Activated T-helper 1 cell treated with anti-CD3 and anti-CD28 coated beads, Interleukin-2, amount 50 U/mL, for 16 hours (primary cell): Measurements from ENCODE around the gene BBS12.
"Not testable (repeated sequence)": the region's sequence is repeated elsewhere in the genome, so short reads cannot be mapped to it uniquely, and the experiment has no call there.

Experiments
- DNase-seq, 2 donors: peaks; one replicate each; pipeline ENCODE4 v3.0.0-alpha.2; 2020; ENCODE audit warnings: low read depth in 1 of 2, low spot score in 1 of 2

BBS12 gene

DNA sequence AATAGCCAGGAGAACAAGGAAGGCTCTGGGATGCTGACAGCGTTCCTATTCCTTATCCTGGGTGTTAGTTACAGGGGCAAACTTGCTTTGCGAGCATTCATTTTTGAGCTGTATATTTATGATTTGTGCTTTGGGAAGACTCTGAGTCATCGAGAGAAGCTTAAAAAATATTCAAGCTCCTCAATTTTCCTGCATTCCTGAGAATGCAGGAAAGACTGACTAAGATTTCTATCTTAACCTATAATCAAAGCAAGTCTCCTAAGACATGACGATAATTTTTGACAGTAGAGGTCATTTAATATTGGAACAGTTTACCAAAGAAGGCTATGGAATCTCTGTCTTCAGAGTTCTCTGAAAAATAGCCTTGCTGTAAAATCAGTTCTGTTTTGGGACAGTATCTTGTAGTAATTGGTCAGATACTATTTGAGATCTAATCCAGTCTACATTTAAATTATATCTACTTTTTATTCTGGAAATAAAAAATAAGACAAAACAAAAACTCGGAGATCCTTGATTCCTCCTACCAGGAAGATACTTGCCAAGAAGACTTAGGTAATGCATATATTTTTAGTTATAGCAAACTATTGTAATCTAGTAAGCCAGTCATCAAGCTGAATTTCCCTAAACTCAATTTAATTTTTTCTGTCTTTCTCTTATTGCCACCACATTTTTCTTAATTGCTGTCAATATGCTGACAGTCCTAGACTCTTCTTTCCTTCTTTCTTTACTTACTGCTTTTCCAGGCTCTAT lies 31.7 kb downstream of the BBS12 start:
- DNase-seq = no peak

DNA sequence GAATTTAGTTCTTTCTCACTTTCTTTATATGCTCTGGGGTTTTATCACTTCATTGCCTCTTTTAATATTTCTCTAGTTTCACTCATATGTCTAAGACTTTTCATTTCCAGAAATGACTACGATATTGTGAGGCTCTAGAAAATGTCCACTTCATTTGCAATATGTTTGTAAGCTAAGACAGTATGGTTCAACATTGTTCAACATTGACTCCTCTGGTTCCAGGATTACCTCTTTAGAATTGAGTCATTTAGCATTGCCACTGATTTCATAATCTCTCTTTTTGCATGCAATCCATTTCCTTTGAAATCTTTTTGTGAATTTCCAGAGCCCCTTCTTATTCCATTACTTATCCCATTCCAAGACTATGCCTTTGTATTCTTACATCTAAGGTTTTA lies 32.3 kb downstream of the BBS12 start:
- no peak for DNase-seq

DNA sequence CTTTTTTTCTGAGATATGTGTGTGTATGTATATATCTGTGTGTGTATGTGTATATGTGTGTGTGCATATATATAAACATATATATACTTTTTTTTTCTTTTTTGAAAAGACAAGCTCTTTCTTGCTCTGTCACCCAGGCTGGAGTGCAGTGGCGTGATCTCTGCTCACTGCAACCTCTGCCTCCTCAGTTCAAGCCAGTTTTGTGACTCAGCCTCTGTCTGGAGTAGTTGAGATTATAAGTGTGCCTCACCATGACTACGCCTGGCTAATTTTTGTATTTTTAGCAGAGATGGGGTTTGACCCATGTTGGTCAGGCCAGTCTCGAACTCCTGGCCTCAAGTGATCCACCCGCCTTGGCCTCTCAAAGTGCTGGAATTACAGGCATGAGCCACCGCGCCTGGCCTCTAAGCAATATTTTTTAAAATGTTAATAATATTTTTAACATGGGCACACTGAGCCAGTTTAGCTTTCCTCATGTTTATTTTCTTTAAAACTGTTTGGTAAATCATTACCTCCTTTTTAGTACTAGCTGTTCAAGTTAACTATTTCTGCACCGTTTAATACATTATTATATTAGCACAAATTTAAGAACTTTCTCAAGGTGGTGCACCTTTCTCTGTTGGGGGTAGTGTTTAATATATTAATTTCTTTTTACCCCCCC lies 33.3 kb downstream of the BBS12 start:
- no peak for DNase-seq

DNA sequence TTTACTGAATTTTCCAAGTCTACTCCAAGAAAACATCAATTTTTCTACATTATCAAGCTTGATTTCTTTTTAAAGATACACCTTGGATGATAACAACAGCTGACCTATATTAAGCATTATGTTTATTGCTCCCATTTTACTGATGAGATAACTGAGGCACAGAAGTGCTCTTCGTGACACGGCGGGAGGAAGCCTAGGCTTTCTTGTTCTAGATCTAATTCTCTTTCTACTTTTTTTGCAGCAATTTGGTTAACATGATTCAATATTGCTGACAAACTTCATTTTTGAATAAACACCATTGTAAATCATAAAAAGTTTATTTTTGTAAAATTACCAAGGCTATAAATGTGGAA lies 33.8 kb downstream of the BBS12 start:
- no peak for DNase-seq

DNA sequence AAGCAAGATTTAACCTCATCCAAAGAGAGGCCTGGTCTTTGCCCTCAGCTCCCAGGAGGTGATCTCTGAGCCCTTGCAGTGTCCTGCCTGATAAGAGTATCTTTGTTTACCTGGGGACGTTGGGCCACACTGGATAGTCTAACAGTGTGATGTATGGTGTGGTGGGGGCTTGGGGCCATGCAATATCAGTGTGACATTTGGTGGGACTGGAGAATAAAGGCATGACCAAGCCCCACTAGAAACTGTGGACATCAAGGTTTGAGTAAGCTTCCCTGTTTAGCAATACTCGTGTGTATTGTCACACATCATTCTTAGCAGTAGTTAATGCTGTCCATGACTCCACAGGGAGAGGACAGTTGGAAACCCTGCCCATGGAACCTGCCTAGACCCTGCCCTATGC lies 34.4 kb downstream of the BBS12 start:
- no peak for DNase-seq

DNA sequence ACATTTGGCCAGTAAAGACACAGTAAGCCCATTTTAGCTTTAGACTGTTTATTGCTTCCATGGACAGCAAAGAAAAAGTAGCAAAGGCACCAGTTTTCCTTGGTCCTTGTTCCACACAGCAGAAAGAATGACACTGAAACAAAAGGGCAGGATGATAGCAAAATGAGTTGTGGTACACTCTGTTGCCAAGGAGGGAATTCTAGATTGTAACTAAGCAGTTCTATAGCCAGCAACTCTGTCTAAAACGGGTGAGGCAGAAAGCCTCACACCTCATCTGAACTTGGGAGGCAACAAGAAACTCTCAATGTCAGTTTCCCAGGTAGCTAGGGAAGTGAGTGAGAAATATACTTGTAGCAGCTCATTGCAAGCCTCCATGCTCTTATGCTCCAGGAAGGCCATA lies 39.2 kb downstream of the BBS12 start:
- DNase-seq = no peak

DNA sequence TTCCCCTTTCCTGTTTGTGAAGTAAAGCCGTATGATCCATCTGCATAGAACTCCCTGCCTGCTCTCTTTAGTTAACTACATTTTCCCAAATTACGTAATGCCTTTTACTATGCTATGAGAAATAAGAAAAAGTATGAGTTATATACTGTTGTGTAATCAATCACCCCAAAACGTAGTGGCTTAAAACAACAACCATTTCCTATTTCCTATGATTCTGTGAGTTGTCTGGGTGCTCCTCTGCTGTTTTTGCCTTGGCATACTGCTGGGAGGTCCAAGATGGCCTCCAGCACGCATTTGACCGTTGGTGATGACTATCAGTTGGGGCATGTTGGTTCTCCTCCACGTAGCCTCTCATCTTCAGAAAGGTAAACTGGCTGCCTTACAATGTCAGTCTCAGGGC lies 39.8 kb downstream of the BBS12 start:
- no peak for DNase-seq

DNA sequence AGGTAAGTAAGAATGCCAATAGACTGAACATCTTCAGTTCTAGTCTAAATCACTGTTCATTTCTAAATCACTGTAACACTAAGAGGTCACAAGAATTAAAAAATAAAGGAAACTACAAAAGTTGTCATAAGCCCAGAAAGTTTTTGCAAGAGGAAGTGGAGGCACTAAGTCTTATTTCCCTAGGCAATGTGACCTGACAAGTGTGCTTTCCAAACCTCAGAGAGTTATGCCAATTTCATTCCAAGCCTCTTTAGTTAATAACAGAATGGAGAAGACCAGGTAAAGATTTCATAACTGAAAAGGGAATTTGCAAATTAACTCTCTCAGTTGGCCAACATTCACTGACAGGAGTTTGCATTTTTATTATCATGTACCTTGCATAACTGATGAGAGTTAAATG lies 40.5 kb downstream of the BBS12 start:
- DNase-seq = no peak

DNA sequence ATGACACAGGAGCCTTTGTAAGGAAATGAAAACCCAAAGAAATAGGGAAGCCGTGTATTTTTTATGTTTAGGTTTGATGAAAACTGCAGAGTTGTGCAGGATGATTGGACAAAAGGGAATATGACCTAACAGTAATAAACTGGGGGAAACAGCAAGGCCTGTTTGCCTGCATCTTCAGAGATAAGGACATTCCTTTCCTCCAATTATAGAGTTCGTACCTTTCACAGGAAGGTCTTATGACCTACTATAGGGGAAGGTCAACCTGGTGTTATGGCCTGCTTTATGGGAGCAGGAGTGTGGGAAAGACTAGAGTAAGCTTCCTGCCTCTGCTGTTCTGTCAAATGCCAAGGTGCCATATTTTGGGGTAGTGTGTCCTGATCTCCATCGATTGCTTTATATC lies 42.5 kb downstream of the BBS12 start:
- DNase-seq = no peak

DNA sequence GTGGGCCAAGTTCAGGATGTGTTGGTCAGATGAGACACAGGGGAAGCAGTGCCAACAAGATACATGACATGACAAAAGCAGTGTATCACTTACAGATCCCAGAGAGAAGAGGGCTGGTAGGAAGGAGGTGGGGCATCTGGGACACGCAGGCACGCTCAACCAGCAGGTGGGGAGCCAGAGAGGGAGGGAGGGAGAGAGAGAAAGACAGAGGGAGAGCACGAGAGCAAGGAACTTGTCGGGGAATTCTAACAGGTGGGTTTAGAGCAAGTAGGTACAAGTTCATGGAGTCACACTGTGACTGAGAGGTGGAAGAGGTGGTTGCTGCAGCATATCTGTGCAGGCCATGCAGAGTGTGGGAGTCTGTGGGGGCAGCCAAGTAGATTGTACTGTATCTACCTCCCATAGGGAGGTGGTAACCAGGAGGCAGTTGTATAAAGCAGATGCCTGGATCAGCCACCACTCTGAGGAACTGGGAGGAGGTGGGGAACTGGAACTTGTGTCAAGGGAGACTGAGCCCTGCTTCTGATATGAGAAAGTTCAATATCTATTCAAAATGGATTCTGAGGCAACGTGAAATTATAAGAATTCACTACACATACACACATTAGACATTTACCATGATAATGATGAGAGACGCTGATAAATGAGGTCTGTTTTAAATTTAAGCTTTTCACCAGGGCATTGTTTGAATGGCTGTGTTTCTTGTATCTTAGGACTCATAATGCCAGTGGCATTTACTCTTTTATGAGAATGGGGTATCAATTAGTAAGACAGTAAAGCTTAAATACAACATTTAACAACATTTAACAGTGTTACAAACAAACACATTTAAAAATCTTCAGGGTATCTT lies 43.7 kb downstream of the BBS12 start:
- no peak for DNase-seq

DNA sequence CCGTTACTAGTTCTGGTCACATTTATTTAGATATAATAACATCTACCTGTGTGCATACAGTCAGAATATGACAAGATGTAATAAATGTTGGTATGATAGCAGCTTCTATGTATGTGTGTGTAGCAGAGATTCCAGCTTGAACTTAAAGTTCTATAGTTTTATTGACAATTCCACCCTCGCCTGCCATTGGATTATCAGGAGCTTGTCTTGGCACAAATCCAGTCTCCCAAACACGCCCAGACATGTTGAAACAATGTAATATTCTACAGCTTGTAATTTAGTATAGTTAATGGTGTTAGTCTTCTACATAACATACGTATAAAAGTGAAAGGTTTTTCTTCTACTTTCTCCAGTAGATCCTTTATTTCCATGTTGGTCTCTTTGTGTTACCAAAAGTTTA lies 44.4 kb downstream of the BBS12 start:
- DNase-seq = no peak

DNA sequence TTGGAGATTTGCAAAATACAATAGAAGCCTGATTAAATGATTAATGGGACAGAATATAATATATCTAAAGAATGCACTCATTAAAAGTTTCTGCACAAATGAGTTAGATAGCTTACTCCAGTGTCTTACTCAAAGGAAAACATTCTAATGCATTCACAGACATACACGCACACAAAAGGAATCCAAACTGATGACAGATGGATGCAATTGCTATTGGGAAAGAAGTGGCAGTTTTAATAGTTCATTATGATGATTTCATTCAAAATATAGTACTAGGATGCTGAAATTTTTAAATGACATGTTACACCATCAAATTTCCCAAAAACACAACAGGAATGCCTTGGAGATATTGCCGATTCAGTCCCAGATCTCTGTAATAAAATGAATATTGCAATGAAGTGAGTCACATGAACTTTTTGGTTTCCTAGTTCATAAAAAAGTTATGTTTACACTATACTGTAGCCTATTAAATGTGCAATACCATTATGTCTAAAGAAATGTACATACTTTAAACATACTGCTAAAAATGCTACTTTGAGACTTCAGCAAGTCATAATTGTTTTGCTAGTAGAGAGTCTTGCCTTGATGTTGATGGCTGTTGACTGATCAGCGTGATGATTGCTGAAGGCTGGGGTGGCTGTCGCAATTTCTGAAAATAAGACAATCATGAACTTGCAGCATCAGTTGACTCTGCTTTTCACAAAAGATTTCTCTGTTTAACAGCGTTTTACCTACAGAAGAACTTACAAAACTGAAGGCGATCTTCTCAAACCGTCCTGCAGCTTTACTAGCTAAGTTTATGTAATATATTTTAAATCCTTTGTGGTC lies 45.6 kb downstream of the BBS12 start:
- DNase-seq = no peak

DNA sequence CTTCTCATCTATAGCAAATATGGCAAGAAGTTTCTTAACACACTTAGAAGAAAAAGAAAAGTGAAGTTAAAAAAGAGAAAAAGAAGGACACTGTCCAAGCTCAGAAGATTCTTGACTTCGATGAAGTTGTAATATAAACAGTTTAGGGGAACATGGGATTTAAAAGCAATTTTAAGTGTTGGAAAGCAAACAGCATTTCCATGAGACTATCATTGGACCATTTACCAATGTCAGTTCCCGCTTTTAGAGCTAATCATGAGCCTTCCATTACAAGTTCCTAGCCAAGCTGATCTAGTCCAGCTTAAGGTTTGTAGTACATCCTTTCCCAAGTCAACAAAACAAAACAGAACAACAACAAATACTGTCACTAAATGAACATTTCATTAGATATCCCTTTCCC lies 49.0 kb downstream of the BBS12 start:
- DNase-seq = no peak

DNA sequence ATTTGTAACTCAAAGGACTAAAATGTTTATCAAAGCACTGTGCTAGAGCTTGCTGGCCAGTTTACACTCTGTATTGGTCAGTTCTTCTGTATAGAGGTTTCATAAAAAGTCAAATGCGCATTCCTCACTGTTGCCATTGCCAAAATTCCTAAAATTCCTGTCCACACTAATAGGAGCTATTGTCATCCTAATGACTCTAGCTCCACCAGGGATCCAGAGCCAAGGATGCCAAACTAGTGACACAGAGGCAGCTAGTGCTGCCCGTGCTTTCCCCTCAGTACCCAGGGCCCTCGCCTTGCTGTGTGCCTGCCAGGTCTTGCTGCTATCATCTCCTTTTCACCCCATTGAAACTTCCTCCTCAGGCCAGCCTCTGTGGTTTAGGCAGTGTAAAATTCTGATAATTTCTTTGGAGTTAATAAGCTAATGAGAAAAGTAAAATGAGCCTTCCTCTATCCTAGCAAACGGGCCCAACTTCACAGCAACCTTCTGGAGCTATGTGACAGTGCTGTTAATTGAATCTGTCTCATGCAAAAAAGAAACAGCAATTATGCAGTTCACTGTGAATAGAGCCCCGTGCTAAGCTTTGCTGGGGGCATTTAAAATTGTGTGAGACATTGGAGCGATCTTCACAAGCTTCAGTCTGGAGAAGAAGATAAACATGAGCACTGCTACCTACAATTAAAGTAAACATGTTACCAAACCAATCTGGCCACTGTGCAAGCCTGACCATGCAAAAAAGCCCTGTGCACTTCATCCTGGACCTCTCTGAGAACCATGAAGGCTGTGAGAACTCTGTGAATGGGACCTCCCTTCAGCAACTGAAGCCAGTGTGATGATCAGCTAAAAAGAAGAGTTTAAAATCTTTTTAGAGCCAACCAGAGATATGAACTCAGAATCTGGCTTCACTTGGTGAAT lies 51.1 kb downstream of the BBS12 start:
- no peak for DNase-seq

DNA sequence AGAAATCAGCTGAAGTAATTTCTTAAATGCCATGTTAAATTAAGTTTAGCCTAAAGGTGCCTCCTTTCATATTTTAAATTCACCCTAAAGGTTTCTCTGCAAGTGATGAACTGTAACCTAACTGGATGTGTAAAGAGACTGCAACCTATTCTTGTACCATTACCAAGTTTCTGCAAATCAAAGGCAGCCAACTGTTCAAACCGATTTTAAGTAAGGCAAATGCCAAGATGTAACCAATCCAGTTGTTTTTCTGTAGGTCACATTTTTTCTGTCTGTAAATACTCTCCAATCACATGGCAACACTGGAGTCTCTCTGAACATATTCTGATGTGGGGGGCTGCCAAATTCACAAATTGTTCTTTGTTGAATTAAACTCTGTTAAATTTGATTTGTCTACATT lies 51.8 kb downstream of the BBS12 start:
- no peak for DNase-seq

DNA sequence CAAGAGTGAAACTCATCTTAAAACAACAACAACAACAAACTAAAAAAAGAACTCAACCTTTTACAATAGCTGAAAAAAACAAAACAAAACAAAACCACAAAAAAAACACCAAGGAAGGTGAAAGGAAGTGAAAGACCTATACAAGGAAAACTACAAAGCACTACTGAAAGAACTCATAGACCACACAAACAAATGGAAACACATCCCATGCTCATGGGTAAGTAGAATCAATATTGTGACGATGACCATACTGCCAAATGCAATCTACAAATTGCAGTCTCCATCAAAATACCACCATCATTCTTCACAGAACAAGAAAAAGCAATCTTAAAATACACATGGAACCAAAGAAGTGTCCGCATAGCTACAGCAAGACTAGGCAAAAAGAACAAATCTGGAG lies 52.6 kb downstream of the BBS12 start:
- no peak for DNase-seq

DNA sequence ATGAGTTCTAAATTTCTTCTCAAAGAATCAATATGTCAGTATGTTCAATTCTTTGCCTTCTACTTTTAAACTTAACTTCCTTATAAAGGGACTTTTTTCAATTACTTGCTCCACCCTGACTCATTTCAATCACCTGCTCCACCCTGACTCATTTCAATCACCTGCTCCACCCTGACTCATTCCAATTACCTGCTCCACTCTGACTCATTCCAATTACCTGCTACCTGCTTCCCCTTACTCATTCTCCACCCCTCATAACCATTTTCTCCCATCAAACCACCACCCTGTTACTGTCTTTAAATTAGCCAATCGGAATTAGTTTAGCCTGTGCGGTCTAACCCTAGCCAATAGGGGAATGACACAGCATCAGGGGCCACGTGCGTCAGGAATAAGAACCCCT lies 53.8 kb downstream of the BBS12 start:
- DNase-seq = not testable (repeated sequence)

DNA sequence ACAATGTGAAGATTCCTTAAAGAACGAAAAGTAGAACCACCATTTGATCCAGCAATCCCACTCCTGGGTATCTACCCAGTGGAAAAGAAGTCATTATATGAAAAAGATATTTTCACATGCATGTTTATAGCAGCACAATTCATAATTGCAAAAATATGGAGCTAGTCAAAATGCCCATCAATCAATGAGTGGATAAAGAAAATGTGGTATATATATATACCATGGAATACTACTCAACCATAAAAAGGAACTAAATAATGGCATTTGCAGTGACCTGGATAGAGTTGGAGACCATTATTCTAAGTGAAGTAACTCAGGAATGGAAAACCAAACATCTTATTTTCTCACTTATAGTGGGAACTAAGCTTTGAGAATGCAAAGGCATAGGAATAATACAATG lies 54.4 kb downstream of the BBS12 start:
- not testable (repeated sequence) for DNase-seq

DNA sequence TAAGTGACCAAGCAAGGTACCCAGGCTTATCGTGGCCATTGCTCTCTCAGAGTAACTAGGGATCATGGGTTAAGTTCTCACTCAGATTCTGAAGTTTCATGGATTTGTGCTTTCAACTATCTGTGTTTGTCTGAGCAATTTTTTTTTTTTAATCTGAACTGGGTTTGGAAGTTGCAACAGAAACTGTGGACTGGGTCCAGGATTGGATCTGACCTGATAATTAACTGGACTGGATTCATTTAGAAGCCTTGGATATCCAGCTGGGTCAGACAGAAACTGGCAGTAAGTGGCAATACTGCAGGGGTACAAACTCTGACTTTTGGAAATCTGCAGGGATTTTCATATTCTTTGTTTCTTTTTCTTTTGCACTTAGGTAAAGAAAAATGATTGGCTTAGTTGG lies 55.4 kb downstream of the BBS12 start:
- DNase-seq = no peak

DNA sequence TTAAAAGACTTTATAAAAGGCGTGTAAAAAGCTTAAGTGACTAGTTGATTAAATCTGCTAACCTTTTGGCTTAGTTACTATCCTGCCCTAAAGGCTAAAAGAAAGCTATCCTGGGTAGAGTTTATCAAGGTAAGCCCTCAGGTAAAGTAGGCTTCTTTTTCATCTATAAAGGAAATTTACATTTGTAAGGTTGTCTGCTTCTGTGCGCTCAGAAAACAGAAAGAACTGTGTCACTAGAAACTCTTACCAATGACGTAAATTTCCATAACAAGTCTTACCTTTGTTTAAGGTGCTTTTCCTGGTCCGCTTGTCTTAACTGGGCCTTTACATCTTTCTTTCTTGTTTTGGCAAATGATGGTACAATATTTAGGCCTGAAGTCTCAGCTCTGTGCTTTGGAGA lies 56.4 kb downstream of the BBS12 start:
- no peak for DNase-seq
